ENCODE data around the gene RNF215. TPM values are rescaled to one million over a fixed set of nuclear protein-coding genes. Genes with fewer than 3 reads are reported as not detected.
"Not testable (repeated sequence)": the region's sequence is repeated elsewhere in the genome, so short reads cannot be mapped to it uniquely, and the experiment has no call there.

Gene RNF215
- total RNA-seq, 1 experiment from 2014 or later: 9.2 TPM

GRCh38 chr22:30356449-30357235 is 30.6 kb downstream of the RNF215 start, which contains the start of the genes CCDC157 and SF3A1:
Gene CCDC157, plus strand, starts transcription at chr22:30357007. Its CDS starts 8,994 bp downstream, at chr22:30366001.
Gene SF3A1, minus strand, starts transcription at chr22:30356894. Its CDS starts 102 bp downstream, at chr22:30356792.
- H3K9me3 ChIP-seq (replicated peaks): no peaks in the 10 kb centered on the region
- peak within 1 kb of the TSS; percentile 98 for H3K4me3 ChIP-seq
- peak; percentile 94 to 96 for DNase-seq (ENCODE audit: low read depth in 1 of 2, low spot score in 2 of 2)
- no peaks in the 10 kb centered on the region for H3K27me3 ChIP-seq (replicated peaks)
- H3K4me1 ChIP-seq (replicated peaks): peaks cover 10% of the 10 kb centered on the region
- peaks cover 38% of the 10 kb centered on the region for H3K36me3 ChIP-seq
- H3K27ac ChIP-seq: peak within 1 kb of the TSS; percentile 91

DNA sequence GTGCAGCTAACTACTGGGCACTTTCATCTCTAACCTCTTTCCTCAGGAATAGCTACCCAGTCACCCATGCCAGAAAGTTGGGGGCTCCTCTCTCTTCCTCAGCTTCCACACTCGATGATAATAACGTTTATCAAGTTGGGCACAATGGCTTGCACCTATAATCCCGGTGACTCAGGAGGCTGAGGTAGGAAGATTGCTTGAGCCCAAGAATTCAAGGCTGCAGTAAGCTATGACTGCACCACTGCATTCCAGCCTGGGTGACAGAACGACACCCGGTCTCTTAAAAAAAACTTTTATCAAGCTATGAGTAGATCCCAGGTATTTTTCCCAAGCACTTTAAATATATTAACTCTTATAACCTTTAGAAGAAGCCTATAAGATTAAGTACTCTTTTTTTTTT is 32.6 kb downstream of the RNF215 start:
- Histone ChIP-seq H3K36me3 (peaks cover 56% of the 10 kb centered on the region), H3K9me3 (replicated peaks) (no peaks in the 10 kb centered on the region), H3K4me3 (no peak overlapping the region), H3K27me3 (replicated peaks) (no peaks in the 10 kb centered on the region), H3K4me1 (replicated peaks) (peaks cover 10% of the 10 kb centered on the region), H3K27ac (no peak overlapping the region)
- no peak for DNase-seq (ENCODE audit: low read depth in 1 of 2, low spot score in 2 of 2)

GRCh38 chr22:30351226-30351625 is 36.0 kb downstream of the RNF215 start:
- Histone ChIP-seq H3K36me3 (peaks cover 81% of the 10 kb centered on the region), H3K4me1 (replicated peaks) (peaks cover 10% of the 10 kb centered on the region), H3K27me3 (replicated peaks) (no peaks in the 10 kb centered on the region), H3K4me3 (no peak overlapping the region), H3K9me3 (replicated peaks) (no peaks in the 10 kb centered on the region), H3K27ac (no peak overlapping the region)
- DNase-seq (ENCODE audit: low read depth in 1 of 2, low spot score in 2 of 2): no peak

DNA sequence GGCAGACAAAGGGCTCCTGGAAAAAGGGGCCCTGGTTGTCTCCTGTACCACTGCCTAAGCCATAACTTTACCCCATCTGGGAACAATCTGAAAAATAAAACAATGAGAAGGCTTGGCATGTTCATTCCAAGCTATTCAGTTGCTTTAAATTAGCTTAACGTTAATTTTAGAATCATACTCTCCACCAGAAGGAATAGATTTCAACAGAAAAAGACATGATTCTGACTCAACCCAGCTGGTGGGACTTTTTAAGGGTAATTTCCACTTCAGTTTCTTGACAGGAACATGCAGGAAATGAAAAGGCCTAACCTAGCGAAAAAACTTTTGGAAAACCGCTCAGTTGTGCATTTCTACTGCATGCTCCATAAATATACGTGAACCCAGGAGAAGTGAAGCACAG is 38.4 kb downstream of the RNF215 start:
- H3K27ac ChIP-seq: no peak overlapping the region
- no peaks in the 10 kb centered on the region for H3K9me3 ChIP-seq (replicated peaks)
- peaks cover 90% of the 10 kb centered on the region for H3K36me3 ChIP-seq
- H3K27me3 ChIP-seq (replicated peaks): no peaks in the 10 kb centered on the region
- no peak for DNase-seq (ENCODE audit: low read depth in 1 of 2, low spot score in 2 of 2)
- no peak overlapping the region for H3K4me3 ChIP-seq
- H3K4me1 ChIP-seq (replicated peaks): no peaks in the 10 kb centered on the region

DNA sequence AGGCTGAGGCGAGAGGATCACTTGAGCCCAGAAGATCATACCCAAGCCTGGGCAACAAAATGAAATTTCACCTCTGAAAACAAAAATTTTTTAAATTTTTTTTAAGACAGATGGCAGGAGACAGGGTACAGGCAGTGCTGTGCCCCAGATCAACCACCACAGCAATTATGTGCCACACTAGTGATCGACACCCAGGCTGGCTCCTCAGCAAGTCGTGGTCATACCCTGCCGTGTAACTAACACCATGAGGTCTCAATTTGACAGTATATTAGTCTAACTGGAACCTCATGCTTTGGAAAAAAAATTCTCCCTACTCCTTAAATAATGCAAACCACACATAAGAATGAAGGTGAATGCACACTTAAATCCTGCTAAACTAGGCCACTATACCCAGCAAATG is 38.8 kb downstream of the RNF215 start:
- no peak for DNase-seq (ENCODE audit: low read depth in 1 of 2, low spot score in 2 of 2)
- Histone ChIP-seq H3K27ac (no peak overlapping the region), H3K4me3 (no peak overlapping the region), H3K4me1 (replicated peaks) (no peaks in the 10 kb centered on the region), H3K27me3 (replicated peaks) (no peaks in the 10 kb centered on the region), H3K36me3 (peaks cover 91% of the 10 kb centered on the region), H3K9me3 (replicated peaks) (no peaks in the 10 kb centered on the region)

DNA sequence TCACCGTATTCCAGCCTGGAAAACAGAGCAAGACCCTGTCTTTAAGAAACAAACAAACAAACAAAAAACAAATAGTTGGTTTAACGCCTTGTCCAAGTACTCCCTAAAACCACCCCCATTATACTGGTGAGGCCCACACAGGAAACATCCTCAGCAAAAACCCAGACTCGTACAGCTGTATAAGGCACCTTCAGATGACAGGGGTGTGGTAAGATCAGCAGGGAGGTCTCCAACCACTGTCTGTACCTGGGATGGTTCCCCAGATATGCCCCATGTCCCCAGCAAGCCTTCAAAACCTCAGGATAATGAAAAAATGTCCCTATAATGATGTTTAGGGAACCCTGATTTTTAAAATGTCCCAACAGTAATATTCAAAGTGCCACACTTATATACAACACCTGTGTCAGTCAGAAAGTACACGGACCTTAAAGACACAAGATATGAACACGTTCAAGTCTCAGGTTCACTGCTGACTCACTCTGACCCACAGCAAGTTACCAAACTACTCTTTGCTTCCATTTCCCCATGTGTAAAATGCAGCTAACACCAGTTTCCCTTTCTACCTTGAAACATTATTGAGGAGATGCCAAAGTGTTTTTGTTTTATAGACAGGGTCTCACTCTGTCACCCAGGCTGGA is 39.8 kb downstream of the RNF215 start:
- Histone ChIP-seq H3K4me3 (no peak overlapping the region), H3K27me3 (replicated peaks) (no peaks in the 10 kb centered on the region), H3K4me1 (replicated peaks) (no peaks in the 10 kb centered on the region), H3K9me3 (replicated peaks) (no peaks in the 10 kb centered on the region), H3K36me3 (peaks cover 93% of the 10 kb centered on the region), H3K27ac (no peak overlapping the region)
- DNase-seq (ENCODE audit: low read depth in 1 of 2, low spot score in 2 of 2): no peak

DNA sequence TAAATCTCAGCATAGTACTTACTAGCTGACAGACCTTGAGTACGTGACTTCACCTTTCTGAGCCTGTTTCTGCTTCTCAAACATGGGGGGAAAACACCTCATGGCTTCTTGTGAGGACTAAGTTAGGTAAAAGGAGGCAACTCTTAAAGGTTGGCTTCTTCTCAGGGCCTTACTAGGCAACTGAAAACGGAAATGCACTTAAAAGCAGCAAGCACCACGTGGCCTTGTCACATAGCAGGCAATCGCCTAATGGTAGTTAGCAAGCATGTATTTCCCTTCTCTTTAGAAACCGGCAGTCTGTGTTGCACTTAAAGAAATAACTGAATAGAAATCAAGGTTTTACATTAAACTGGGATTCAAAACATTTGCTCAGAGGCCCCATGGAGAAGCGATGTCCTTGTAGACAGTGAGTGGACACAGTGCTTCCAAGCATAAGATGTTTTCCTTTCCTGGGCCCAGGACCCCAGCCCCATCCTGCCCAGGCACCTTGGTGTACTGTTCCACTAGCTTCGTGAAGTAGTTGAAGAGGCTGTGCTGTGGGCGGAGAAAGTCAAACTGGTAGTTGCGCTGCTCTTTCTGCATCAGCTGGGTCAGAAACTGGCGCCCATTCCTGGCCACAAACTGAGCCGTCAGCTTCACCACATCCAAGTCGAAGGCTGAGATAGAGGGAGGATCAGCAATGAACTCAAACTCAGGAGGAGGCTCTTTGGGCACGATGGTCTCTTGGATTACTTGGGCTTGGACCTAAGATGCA is 42.6 kb downstream of the RNF215 start:
- no peak overlapping the region for H3K27ac ChIP-seq
- no peaks in the 10 kb centered on the region for H3K4me1 ChIP-seq (replicated peaks)
- H3K9me3 ChIP-seq (replicated peaks): no peaks in the 10 kb centered on the region
- peaks cover 95% of the 10 kb centered on the region for H3K36me3 ChIP-seq
- no peak overlapping the region for H3K4me3 ChIP-seq
- DNase-seq (ENCODE audit: low read depth in 1 of 2, low spot score in 2 of 2): no peak
- no peaks in the 10 kb centered on the region for H3K27me3 ChIP-seq (replicated peaks)

- Histone ChIP-seq H3K36me3 (peaks cover 97% of the 10 kb centered on the region), H3K4me1 (replicated peaks) (no peaks in the 10 kb centered on the region), H3K9me3 (replicated peaks) (no peaks in the 10 kb centered on the region), H3K4me3 (no peak overlapping the region), H3K27ac (no peak overlapping the region), H3K27me3 (replicated peaks) (no peaks in the 10 kb centered on the region)
- DNase-seq (ENCODE audit: low read depth in 1 of 2, low spot score in 2 of 2): no peak
Observed at GRCh38 chr22:30340911-30341685, 46.1 kb downstream of the RNF215 start.

GRCh38 chr22:30338802-30339201 is 48.4 kb downstream of the RNF215 start:
- no peak for DNase-seq (ENCODE audit: low read depth in 1 of 2, low spot score in 2 of 2)
- Histone ChIP-seq H3K27ac (no peak overlapping the region), H3K4me1 (replicated peaks) (no peaks in the 10 kb centered on the region), H3K9me3 (replicated peaks) (no peaks in the 10 kb centered on the region), H3K36me3 (peaks cover 97% of the 10 kb centered on the region), H3K4me3 (no peak overlapping the region), H3K27me3 (replicated peaks) (no peaks in the 10 kb centered on the region)

DNA sequence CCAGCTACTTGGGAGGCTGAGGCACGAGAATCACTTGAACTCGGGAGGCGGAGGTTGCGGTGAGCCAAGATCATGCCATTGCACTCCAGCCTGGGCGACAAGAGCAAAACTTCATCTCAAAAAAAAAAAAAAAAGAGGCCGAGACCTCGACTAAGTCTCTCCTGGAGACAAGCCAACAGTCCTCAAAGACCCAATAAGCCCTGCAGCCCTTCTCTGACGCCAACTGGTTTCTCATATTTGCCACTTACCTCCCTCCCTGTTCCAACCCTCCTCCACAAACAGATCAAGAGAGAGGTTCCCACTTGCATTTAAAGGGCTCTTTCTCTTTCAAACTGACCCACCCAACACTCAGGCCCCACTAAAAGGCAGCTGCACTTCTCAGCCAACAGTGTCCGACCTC is 48.9 kb downstream of the RNF215 start:
- H3K27ac ChIP-seq; DNase-seq (ENCODE audit: low read depth in 1 of 2, low spot score in 2 of 2); H3K4me1 ChIP-seq (replicated peaks); H3K4me3 ChIP-seq; H3K9me3 ChIP-seq (replicated peaks); H3K27me3 ChIP-seq (replicated peaks): not testable (repeated sequence)
- H3K36me3 ChIP-seq: peaks cover 97% of the 10 kb centered on the region

- H3K27me3 ChIP-seq (replicated peaks): no peaks in the 10 kb centered on the region
- peaks cover 97% of the 10 kb centered on the region for H3K36me3 ChIP-seq
- no peak overlapping the region for H3K27ac ChIP-seq
- DNase-seq (ENCODE audit: low read depth in 1 of 2, low spot score in 2 of 2): no peak
- no peak overlapping the region for H3K4me3 ChIP-seq
- H3K9me3 ChIP-seq (replicated peaks): no peaks in the 10 kb centered on the region
- no peaks in the 10 kb centered on the region for H3K4me1 ChIP-seq (replicated peaks)
Observed at GRCh38 chr22:30337461-30337778, 49.8 kb downstream of the RNF215 start.

DNA sequence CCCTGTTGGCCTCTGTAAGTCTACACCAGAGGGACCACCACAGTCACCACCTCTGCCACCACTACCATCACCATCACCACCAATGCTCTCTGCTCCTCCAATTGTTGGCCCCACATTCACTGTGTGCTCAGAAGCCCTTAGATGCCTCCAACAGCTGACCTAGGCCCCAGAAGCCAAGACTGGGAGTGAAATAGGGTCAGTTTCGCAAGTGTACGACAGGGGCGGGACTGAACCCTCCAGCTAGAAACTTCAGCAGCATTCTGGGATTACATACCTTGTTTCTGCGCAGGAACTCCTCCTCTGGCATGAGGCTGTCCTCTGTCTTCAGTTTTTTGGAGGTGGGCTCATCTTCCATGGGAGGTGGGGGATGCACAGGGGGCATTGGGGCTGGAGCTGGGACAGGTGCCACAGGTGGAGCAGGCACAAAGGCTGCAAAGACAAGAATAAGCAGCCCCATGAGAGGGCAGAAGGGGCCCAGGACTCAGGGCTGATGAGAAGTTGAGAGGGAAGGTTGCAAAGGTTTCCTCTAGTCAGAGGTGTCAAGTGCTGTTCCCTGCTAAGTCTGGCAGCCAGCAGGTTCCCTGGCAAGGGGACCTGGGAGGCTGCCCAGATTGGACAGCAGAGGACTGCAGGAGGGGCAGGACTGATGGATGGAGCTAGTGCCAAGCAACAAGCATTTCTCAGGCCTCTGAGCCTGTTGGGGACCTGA is 50.3 kb downstream of the RNF215 start:
- DNase-seq (ENCODE audit: low read depth in 1 of 2, low spot score in 2 of 2): no peak
- Histone ChIP-seq H3K4me3 (no peak overlapping the region), H3K27me3 (replicated peaks) (no peaks in the 10 kb centered on the region), H3K9me3 (replicated peaks) (no peaks in the 10 kb centered on the region), H3K4me1 (replicated peaks) (no peaks in the 10 kb centered on the region), H3K36me3 (peaks cover 95% of the 10 kb centered on the region), H3K27ac (no peak overlapping the region)

- Histone ChIP-seq H3K36me3 (peaks cover 94% of the 10 kb centered on the region), H3K4me3 (no peak overlapping the region), H3K27me3 (replicated peaks) (no peaks in the 10 kb centered on the region), H3K27ac (no peak overlapping the region), H3K9me3 (replicated peaks) (no peaks in the 10 kb centered on the region), H3K4me1 (replicated peaks) (no peaks in the 10 kb centered on the region)
- DNase-seq (ENCODE audit: low read depth in 1 of 2, low spot score in 2 of 2): no peak
Observed at GRCh38 chr22:30335236-30335635, 52.0 kb downstream of the RNF215 start.
